Mesenchymal stem cell (in vitro differentiated cells and primary cell): ENCODE data around the gene ZNF345.

ENCODE experiments used
- DNase-seq: peaks from one replicate; pipeline ENCODE4 v3.0.0-alpha.2; 2013
- H2AFZ ChIP-seq: one replicate; pipeline ENCODE4 v1.6.1; 2013; ENCODE audit warnings: low read depth, mild to moderate bottlenecking, control low read depth, inconsistent platforms, low read length, moderate library complexity
- H2AK5ac ChIP-seq: 2 replicates; pipeline ENCODE4 v1.6.1; 2013; ENCODE audit warnings: low read length, moderate library complexity, mild to moderate bottlenecking, inconsistent platforms; ENCODE audit not compliant: severe bottlenecking
- H2BK120ac ChIP-seq: one replicate; pipeline ENCODE4 v1.6.1; 2013; ENCODE audit warnings: low read depth, mild to moderate bottlenecking, inconsistent platforms, low read length, moderate library complexity
- H2BK12ac ChIP-seq, 2 experiments: one replicate each; pipeline ENCODE4 v1.6.1; 2013; ENCODE audit warnings: inconsistent platforms in 2 of 2, low read length in 2 of 2, mild to moderate bottlenecking in 2 of 2, moderate library complexity in 2 of 2, control low read depth in 1 of 2
- H2BK15ac ChIP-seq: one replicate; pipeline ENCODE4 v1.6.1; 2013; ENCODE audit warnings: mild to moderate bottlenecking, low read depth, inconsistent platforms; ENCODE audit not compliant: poor library complexity, severe bottlenecking
- H2BK5ac ChIP-seq: 2 replicates; pipeline ENCODE4 v1.6.1; 2013; ENCODE audit warnings: low read depth, mild to moderate bottlenecking, low read length, control low read depth, inconsistent platforms; ENCODE audit not compliant: poor library complexity, severe bottlenecking
- H3K14ac ChIP-seq, 2 experiments: one replicate each; pipeline ENCODE4 v1.6.1; 2013; ENCODE audit warnings: inconsistent platforms in 2 of 2, low read length in 2 of 2, control low read depth in 1 of 2, mild to moderate bottlenecking in 1 of 2, moderate library complexity in 1 of 2
- H3K18ac ChIP-seq, 2 experiments: one replicate each; pipeline ENCODE4 v1.6.1; 2013; ENCODE audit warnings: inconsistent platforms in 2 of 2, low read length in 2 of 2, control low read depth in 1 of 2, low read depth in 1 of 2, mild to moderate bottlenecking in 1 of 2
- H3K23ac ChIP-seq, 2 experiments: one replicate each; pipeline ENCODE4 v1.6.1; 2013; ENCODE audit warnings: inconsistent platforms in 2 of 2, low read length in 2 of 2, mild to moderate bottlenecking in 2 of 2, moderate library complexity in 2 of 2, control low read depth in 1 of 2
- H3K27ac ChIP-seq: 2 replicates; pipeline ENCODE4 v1.5.1; 2013; ENCODE audit warnings: mild to moderate bottlenecking, moderate library complexity, low read length, control low read depth, inconsistent platforms; ENCODE audit not compliant: poor library complexity, severe bottlenecking
- H3K27me3 ChIP-seq, 2 experiments: 2 replicates each; pipeline versions ENCODE4 v1.6.1 to v1.7.0; 2013; ENCODE audit warnings: low read length in 2 of 2, mild to moderate bottlenecking in 2 of 2, moderate library complexity in 2 of 2, control low read depth in 1 of 2, inconsistent platforms in 1 of 2; ENCODE audit not compliant: control insufficient read depth in 1 of 2, insufficient read depth in 1 of 2
- H3K36me3 ChIP-seq, 2 experiments: 2 replicates each; pipeline versions ENCODE4 v1.6.1 to v1.7.0; 2013; ENCODE audit warnings: low read length in 2 of 2, control low read depth in 1 of 2, inconsistent platforms in 1 of 2, low read depth in 1 of 2, mild to moderate bottlenecking in 1 of 2; ENCODE audit not compliant: insufficient read depth in 2 of 2, control insufficient read depth in 1 of 2
- H3K4ac ChIP-seq, 2 experiments: one replicate each; pipeline ENCODE4 v1.6.1; 2013; ENCODE audit warnings: inconsistent platforms in 2 of 2, low read length in 2 of 2, mild to moderate bottlenecking in 2 of 2, moderate library complexity in 2 of 2, control low read depth in 1 of 2, low read depth in 1 of 2
- H3K4me1 ChIP-seq: 2 replicates; pipeline ENCODE4 v1.6.1; 2013; ENCODE audit warnings: low read depth, low read length, control low read depth; ENCODE audit not compliant: control insufficient read depth, insufficient read depth
- H3K4me2 ChIP-seq: 2 replicates; pipeline ENCODE4 v1.6.1; 2013; ENCODE audit warnings: low read length, mild to moderate bottlenecking, inconsistent platforms; ENCODE audit not compliant: poor library complexity, severe bottlenecking
- H3K4me3 ChIP-seq, 2 experiments: 2 replicates each; pipeline versions ENCODE4 v1.5.1 to v1.7.0; 2013; ENCODE audit warnings: low read length in 2 of 2, mild to moderate bottlenecking in 2 of 2, control low read depth in 1 of 2, low read depth in 1 of 2; ENCODE audit not compliant: insufficient read depth in 1 of 2
- H3K79me1 ChIP-seq: replicated peaks from 2 replicates; pipeline ENCODE4 v1.6.1; 2013; ENCODE audit warnings: mild to moderate bottlenecking, control low read depth, low read length, inconsistent platforms; ENCODE audit not compliant: poor library complexity, severe bottlenecking
- H3K9ac ChIP-seq: 2 replicates; pipeline ENCODE4 v1.7.0; 2013; ENCODE audit warnings: mild to moderate bottlenecking, low read length, moderate library complexity
- H3K9me3 ChIP-seq: 2 replicates; pipeline ENCODE4 v1.7.0; 2013; ENCODE audit warnings: mild to moderate bottlenecking, low read length; ENCODE audit not compliant: control insufficient read depth
- H4K8ac ChIP-seq: one replicate; pipeline ENCODE4 v1.6.1; 2013; ENCODE audit warnings: inconsistent platforms, mild to moderate bottlenecking, low read length, moderate library complexity
- H4K91ac ChIP-seq: one replicate; pipeline ENCODE4 v1.6.1; 2013; ENCODE audit warnings: mild to moderate bottlenecking, low read length, inconsistent platforms
- WGBS: methylation state at CpG from one replicate; pipeline ENCODE4 v1.1.7; 2013; ENCODE audit warnings: mixed read lengths; 5-methylcytosine and 5-hydroxymethylcytosine counted together

ZNF345 gene

DNA sequence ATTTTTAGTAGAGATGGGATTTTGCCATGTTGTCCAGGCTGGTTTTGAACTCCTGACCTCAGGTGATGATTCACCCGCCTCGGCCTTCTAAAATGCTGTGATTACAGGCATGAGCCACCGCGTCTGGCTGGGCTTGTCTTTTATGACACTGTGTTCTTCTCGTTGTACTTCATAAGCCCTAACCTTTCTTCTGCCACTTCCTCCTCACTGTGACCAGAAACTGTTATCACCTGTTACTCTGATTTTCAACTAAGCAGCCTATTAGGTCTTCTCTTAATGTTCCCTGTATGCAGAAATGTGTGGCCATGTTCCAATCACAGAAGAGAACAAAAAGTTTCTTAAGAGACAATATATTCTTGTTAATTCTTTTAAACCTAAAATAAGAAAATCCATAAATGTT is 28.9 kb upstream of the ZNF345 start:
- H3K27me3 ChIP-seq: no peaks in the 10 kb centered on the region
- no peak overlapping the region for H3K4me2 ChIP-seq
- peaks cover 37 to 89% of the 10 kb centered on the region in 2 experiments for H3K36me3 ChIP-seq
- no peak overlapping the region for H3K4ac ChIP-seq
- no peak overlapping the region for H3K18ac ChIP-seq
- no peak overlapping the region for H3K27ac ChIP-seq
- no peak overlapping the region for H4K91ac ChIP-seq
- peaks cover 97% of the 10 kb centered on the region for H3K9me3 ChIP-seq
- H2BK120ac ChIP-seq: no peak overlapping the region
- DNase-seq: no peak
- H2AK5ac ChIP-seq: no peak overlapping the region
- 98% methylated on average over 5 of the region's 5 CpGs for WGBS
- peak overlapping the region in 1 of 2 experiments; percentile 62 for H3K4me3 ChIP-seq
- H3K4me1 ChIP-seq: no peaks in the 10 kb centered on the region
- no peak overlapping the region for H2BK15ac ChIP-seq
- no peak overlapping the region for H2AFZ ChIP-seq
- H3K9ac ChIP-seq: no peak overlapping the region
- H3K79me1 ChIP-seq: peaks cover 15% of the 10 kb centered on the region
- no peak overlapping the region for H2BK5ac ChIP-seq
- no peak overlapping the region for H3K23ac ChIP-seq
- H2BK12ac ChIP-seq: no peak overlapping the region
- H4K8ac ChIP-seq: no peak overlapping the region
- H3K14ac ChIP-seq: no peak overlapping the region

DNA sequence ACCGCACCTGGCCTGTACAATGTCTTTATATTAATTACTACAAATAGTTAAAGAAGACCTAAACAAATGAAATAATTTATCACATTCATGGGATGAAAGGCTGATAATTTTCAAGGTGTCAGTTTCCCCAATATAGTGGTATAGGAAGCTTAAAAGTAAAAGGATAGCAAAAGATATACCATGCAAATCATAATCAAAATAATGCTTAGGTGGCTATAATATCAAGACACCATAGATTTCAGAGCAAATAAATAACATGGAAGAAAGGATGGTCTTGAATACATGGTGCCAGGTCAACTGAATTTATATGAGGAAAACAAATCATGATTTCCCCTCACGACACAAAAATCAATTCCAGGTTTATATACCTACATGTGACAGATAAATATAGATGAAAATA is 17.2 kb upstream of the ZNF345 start:
- Histone ChIP-seq H2BK12ac (no peak overlapping the region), H2AFZ (no peak overlapping the region), H3K27me3 (no peaks in the 10 kb centered on the region), H2BK15ac (no peak overlapping the region), H4K8ac (no peak overlapping the region), H3K36me3 (peaks cover 19 to 56% of the 10 kb centered on the region in 2 experiments), H3K18ac (no peak overlapping the region), H2AK5ac (no peak overlapping the region), H4K91ac (no peak overlapping the region), H3K14ac (no peak overlapping the region), H3K9me3 (peaks cover 74% of the 10 kb centered on the region), H2BK5ac (no peak overlapping the region), H3K4me3 (peak overlapping the region in 1 of 2 experiments; percentile 5), H3K23ac (no peak overlapping the region), H3K4me2 (no peak overlapping the region), H3K9ac (no peak overlapping the region), H2BK120ac (no peak overlapping the region), H3K4me1 (no peaks in the 10 kb centered on the region), H3K79me1 (peaks cover 31% of the 10 kb centered on the region), H3K4ac (no peak overlapping the region), H3K27ac (no peak overlapping the region)
- no peak for DNase-seq
- 83% methylated on average over 1 of the region's 2 CpGs for WGBS

DNA sequence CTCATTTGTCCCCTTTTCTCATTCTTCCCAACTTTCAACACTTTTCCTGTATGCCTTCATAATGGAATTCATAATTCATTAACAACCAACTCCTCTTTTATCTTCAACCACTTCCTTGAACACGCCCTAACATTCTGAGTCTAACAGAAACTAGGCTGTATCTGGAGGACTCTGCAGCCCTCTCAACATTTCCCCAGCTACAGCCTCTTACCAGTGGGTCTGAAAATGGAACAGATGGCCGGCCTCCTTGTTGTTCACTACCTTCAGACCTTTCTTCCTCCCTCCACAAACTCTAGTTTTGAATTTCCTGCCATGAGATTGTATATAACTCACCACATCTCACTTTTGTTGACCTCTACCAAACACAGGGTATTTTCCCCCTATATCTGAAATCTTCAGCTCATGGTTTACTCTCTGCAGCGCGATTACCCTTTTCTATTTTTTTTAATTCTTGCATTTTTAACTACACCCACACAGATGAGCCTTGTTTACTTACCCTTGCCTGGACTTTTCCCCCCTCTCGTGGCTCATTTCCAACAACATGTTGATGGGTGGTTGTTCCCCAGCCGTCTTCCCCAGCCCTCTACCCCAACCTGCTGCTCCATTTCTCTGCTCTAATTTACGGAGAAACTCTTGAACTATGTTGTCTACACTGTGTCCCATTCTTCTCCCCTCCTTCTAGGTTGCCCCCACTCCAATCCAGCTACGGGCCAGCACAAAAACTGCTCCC is 13.3 kb upstream of the ZNF345 start:
- no peak overlapping the region for H2BK12ac ChIP-seq
- H3K9me3 ChIP-seq: peaks cover 43% of the 10 kb centered on the region
- WGBS: 52% methylated on average over 8 of the region's 8 CpGs
- H3K4me3 ChIP-seq: peak overlapping the region; percentile 78 to 93
- H3K23ac ChIP-seq: no peak overlapping the region
- H3K4me2 ChIP-seq: peak overlapping the region; percentile 89
- H3K18ac ChIP-seq: peak overlapping the region; percentile 42 to 72
- no peak overlapping the region for H2BK15ac ChIP-seq
- peaks cover 23% of the 10 kb centered on the region for H3K79me1 ChIP-seq
- H3K9ac ChIP-seq: peak overlapping the region; percentile 94
- peak overlapping the region; percentile 77 for H3K27ac ChIP-seq
- H4K8ac ChIP-seq: no peak overlapping the region
- H3K14ac ChIP-seq: peak overlapping the region in 1 of 2 experiments; percentile 29
- H2AFZ ChIP-seq: peak overlapping the region; percentile 64
- H2BK5ac ChIP-seq: no peak overlapping the region
- no peak overlapping the region for H2AK5ac ChIP-seq
- H4K91ac ChIP-seq: no peak overlapping the region
- H3K27me3 ChIP-seq: no peaks in the 10 kb centered on the region
- DNase-seq: no peak
- peaks cover 4% of the 10 kb centered on the region for H3K4me1 ChIP-seq
- no peak overlapping the region for H2BK120ac ChIP-seq
- H3K36me3 ChIP-seq: peaks cover 12 to 29% of the 10 kb centered on the region in 2 experiments
- H3K4ac ChIP-seq: peak overlapping the region; percentile 10 to 47

DNA sequence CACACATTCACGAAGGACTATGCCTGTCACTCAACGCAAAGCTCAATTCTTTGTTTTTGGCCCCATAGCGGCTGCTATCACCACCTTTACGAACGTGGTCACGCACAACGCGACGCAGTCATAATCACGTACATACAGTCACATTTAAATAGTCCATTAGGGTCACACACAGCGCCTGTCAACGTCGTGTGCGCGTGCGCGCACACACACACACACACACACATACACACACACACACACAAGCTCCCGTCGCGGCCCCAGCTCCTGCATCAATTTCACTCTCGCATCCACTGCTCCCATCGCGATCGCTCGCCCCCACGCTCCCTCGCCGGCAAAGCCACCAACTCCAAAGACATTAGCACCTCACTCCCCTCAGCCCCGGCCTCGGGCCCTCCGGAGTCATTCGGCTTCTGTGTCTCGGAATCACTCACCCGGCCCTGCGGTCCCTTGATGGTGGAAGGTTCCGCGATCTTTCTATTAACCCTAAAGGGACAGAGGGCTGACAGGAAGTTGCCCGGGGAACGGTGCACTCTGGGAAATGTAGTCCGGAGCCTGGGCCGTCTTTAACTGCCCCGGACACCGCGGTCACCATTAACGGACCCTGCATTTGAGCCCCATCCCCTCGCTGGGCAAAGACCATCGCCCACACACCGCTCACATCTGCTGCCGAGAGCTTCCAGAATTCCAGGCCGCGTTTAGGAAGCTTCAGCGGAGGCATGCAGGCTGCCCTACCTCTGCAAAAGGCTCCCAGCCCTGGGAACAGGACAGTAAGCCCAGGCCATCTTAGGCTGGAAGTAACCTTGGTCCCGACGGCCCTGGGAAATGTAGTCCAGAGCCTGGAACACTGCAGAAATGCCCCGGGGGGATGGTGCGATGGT is 12.5 kb upstream of the ZNF345 start, which contains the start of gene ZNF790:
ZNF790 (minus strand) TSS at position 482 of the 878 bp plus-strand sequence. CDS start 12,768 bp downstream, outside the sequence.
- H2BK12ac ChIP-seq: no peak within 1 kb of the TSS
- H2AK5ac ChIP-seq: no peak within 1 kb of the TSS
- H3K36me3 ChIP-seq: peaks cover 8 to 24% of the 10 kb centered on the region in 2 experiments
- H3K27ac ChIP-seq: peak within 1 kb of the TSS; percentile 77
- H3K23ac ChIP-seq: no peak within 1 kb of the TSS
- H2AFZ ChIP-seq: peak within 1 kb of the TSS; percentile 64
- no peaks in the 10 kb centered on the region for H3K27me3 ChIP-seq
- peak within 1 kb of the TSS; percentile 89 for H3K4me2 ChIP-seq
- peaks cover 38% of the 10 kb centered on the region for H3K9me3 ChIP-seq
- peak within 1 kb of the TSS in 1 of 2 experiments; percentile 57 for H3K14ac ChIP-seq
- peak within 1 kb of the TSS; percentile 47 to 79 for H3K4ac ChIP-seq
- peak; percentile 96 for DNase-seq
- H4K91ac ChIP-seq: peak within 1 kb of the TSS; percentile 64
- H2BK120ac ChIP-seq: peak within 1 kb of the TSS; percentile 22
- peak within 1 kb of the TSS; percentile 94 for H4K8ac ChIP-seq
- peaks cover 25% of the 10 kb centered on the region for H3K79me1 ChIP-seq
- H3K4me1 ChIP-seq: peaks cover 4% of the 10 kb centered on the region
- H3K18ac ChIP-seq: peak within 1 kb of the TSS; percentile 55 to 72
- peak within 1 kb of the TSS; percentile 94 for H3K9ac ChIP-seq
- H3K4me3 ChIP-seq: peak within 1 kb of the TSS; percentile 78 to 93
- peak within 1 kb of the TSS; percentile 15 for H2BK15ac ChIP-seq
- WGBS: under 1% methylated on average over 56 of the region's 56 CpGs
- H2BK5ac ChIP-seq: no peak within 1 kb of the TSS
